WTC11 (cell line): Measurements from ENCODE around the gene TSPAN33. TPM values are rescaled to one million over a fixed set of nuclear protein-coding genes. Genes with fewer than 3 reads are reported as not detected.

Source experiments
- ATAC-seq: fragments of 200-7000 bp; cut with Tn5 transposase; 2 replicates; pipeline ENCODE4 v1.10.0; 2021; ENCODE audit warnings: mild to moderate bottlenecking, moderate library complexity
- CTCF ChIA-PET: fragments of 300-600 bp; sonication (Branson Sonifier 250); formaldehyde crosslinking; loops from one replicate; lab custom pipeline; 2021; ENCODE audit warnings: antibody characterized with exemption; lab: Charles Lee
- POLR2A ChIA-PET: fragments of 350-600 bp; sonication (Branson Sonifier 250); formaldehyde crosslinking; loops from one replicate; lab custom pipeline; 2021; ENCODE audit warnings: antibody characterized with exemption; lab: Charles Lee
- DNase-seq: peaks from one replicate; pipeline ENCODE4 v3.0.0; 2021; ENCODE audit warnings: low spot score
- H3K27ac Mint-ChIP-seq: 2 replicates; pipeline ENCODE4 v1.8.0; 2021; ENCODE audit warnings: mixed read lengths
- H3K27me3 Mint-ChIP-seq: 2 replicates; pipeline ENCODE4 v1.8.0; 2021; ENCODE audit warnings: low read depth, mild to moderate bottlenecking, moderate library complexity, mixed read lengths
- H3K36me3 Mint-ChIP-seq: 2 replicates; pipeline ENCODE4 v1.8.0; 2021; ENCODE audit warnings: mixed read lengths
- H3K4me1 Mint-ChIP-seq: 2 replicates; pipeline ENCODE4 v1.8.0; 2022; ENCODE audit warnings: mixed read lengths
- H3K4me3 Mint-ChIP-seq: 2 replicates; pipeline ENCODE4 v1.8.0; 2021; ENCODE audit warnings: mild to moderate bottlenecking, moderate library complexity, mixed read lengths
- H3K9me3 Mint-ChIP-seq: 2 replicates; pipeline ENCODE4 v1.8.0; 2021; ENCODE audit warnings: mixed read lengths
- CREM ChIP-seq: sonication (generic); formaldehyde crosslinking; IDR thresholded peaks from 2 replicates; pipeline ENCODE4 v1.8.1; 2022; ENCODE audit warnings: mild to moderate bottlenecking, missing genetic modification reagents, moderate library complexity
- ELF4 ChIP-seq: sonication (generic); formaldehyde crosslinking; IDR thresholded peaks from 2 replicates; pipeline ENCODE4 v1.8.1; 2022; ENCODE audit warnings: low read depth, mild to moderate bottlenecking, moderate library complexity, missing genetic modification reagents
- EMX1 ChIP-seq: fragments of 250-450 bp; sonication (Bioruptor Pico); IDR thresholded peaks from 2 replicates; pipeline ENCODE4 v1.8.0; 2021; ENCODE audit warnings: mild to moderate bottlenecking
- FOXP1 ChIP-seq: sonication (generic); formaldehyde crosslinking; IDR thresholded peaks from 2 replicates; pipeline ENCODE4 v1.8.0; 2022; ENCODE audit warnings: missing genetic modification reagents, mild to moderate bottlenecking, moderate library complexity, borderline replicate concordance
- JAZF1 ChIP-seq: fragments of 250-450 bp; sonication (Bioruptor Pico); IDR thresholded peaks from 2 replicates; pipeline ENCODE4 v1.9.0; 2021; ENCODE audit warnings: moderate library complexity, mild to moderate bottlenecking, inconsistent platforms
- OVOL2 ChIP-seq: fragments of 250-450 bp; sonication (Bioruptor Pico); IDR thresholded peaks from 2 replicates; pipeline ENCODE4 v1.9.0; 2021; ENCODE audit warnings: mild to moderate bottlenecking, borderline replicate concordance
- PRRX2 ChIP-seq: fragments of 250-450 bp; sonication (Bioruptor Pico); IDR thresholded peaks from 2 replicates; pipeline ENCODE4 v1.8.0; 2021; ENCODE audit warnings: mild to moderate bottlenecking
- RORB ChIP-seq: fragments of 250-450 bp; sonication (Bioruptor Pico); IDR thresholded peaks from 2 replicates; pipeline ENCODE4 v1.9.0; 2021; ENCODE audit warnings: mild to moderate bottlenecking
- SMAD3 ChIP-seq: sonication (generic); formaldehyde crosslinking; IDR thresholded peaks from 2 replicates; pipeline ENCODE4 v1.8.0; 2022; ENCODE audit warnings: missing genetic modification reagents, mild to moderate bottlenecking, borderline replicate concordance
- SP1 ChIP-seq: sonication (generic); formaldehyde crosslinking; conservative IDR thresholded peaks from 2 replicates; pipeline ENCODE4 v1.8.1; 2022; ENCODE audit warnings: missing genetic modification reagents
- TEAD1 ChIP-seq: sonication (generic); formaldehyde crosslinking; IDR thresholded peaks from 2 replicates; pipeline ENCODE4 v1.8.0; 2022; ENCODE audit warnings: mild to moderate bottlenecking, missing genetic modification reagents
- ZNF219 ChIP-seq: sonication (generic); formaldehyde crosslinking; IDR thresholded peaks from 2 replicates; pipeline ENCODE4 v1.8.0; 2023; ENCODE audit warnings: missing genetic modification reagents, mild to moderate bottlenecking, borderline replicate concordance
- ZNF232 ChIP-seq: sonication (generic); formaldehyde crosslinking; IDR thresholded peaks from 2 replicates; pipeline ENCODE4 v1.8.0; 2022; ENCODE audit warnings: mild to moderate bottlenecking, missing genetic modification reagents
- ZNF263 ChIP-seq: sonication (generic); formaldehyde crosslinking; IDR thresholded peaks from 2 replicates; pipeline ENCODE4 v1.8.1; 2022; ENCODE audit warnings: low read depth, mild to moderate bottlenecking, moderate library complexity, missing genetic modification reagents
- ZNF416 ChIP-seq: fragments of 250-450 bp; sonication (Bioruptor Pico); IDR thresholded peaks from 2 replicates; pipeline ENCODE4 v1.9.0; 2021; ENCODE audit warnings: mild to moderate bottlenecking, inconsistent platforms
- ZNF423 ChIP-seq: fragments of 250-450 bp; sonication (Bioruptor Pico); IDR thresholded peaks from 2 replicates; pipeline ENCODE4 v2.1.2; 2022; ENCODE audit warnings: mild to moderate bottlenecking, moderate library complexity
- ZNF671 ChIP-seq: fragments of 250-450 bp; sonication (Bioruptor Pico); IDR thresholded peaks from 2 replicates; pipeline ENCODE4 v1.8.0; 2021; ENCODE audit warnings: mild to moderate bottlenecking
- total RNA-seq: library from RNA; stranded (reverse); gene quantifications from 3 replicates; pipeline ENCODE4 v1.2.3, GENCODE V29; 2021
- TF ChIP-seq, protein P1 (sequence below): sonication (generic); formaldehyde crosslinking; IDR thresholded peaks from 2 replicates; pipeline ENCODE4 v1.8.0; 2022; ENCODE audit warnings: mild to moderate bottlenecking, missing genetic modification reagents
- TF ChIP-seq, protein P2 (sequence below): sonication (generic); formaldehyde crosslinking; IDR thresholded peaks from 2 replicates; pipeline ENCODE4 v1.8.0; 2023; ENCODE audit warnings: mild to moderate bottlenecking, missing genetic modification reagents
- TF ChIP-seq, protein P3 (sequence below): fragments of 250-450 bp; sonication (Bioruptor Pico); IDR thresholded peaks from 2 replicates; pipeline ENCODE4 v1.9.0; 2021; ENCODE audit warnings: mild to moderate bottlenecking, borderline replicate concordance
- TF ChIP-seq, protein P4 (sequence below): fragments of 250-450 bp; sonication (Bioruptor Pico); IDR thresholded peaks from 2 replicates; pipeline ENCODE4 v1.8.0; 2021; ENCODE audit warnings: mild to moderate bottlenecking
- TF ChIP-seq, protein P5 (sequence below): sonication (generic); formaldehyde crosslinking; IDR thresholded peaks from 2 replicates; pipeline ENCODE4 v1.8.1; 2023; ENCODE audit warnings: mild to moderate bottlenecking, moderate library complexity, missing genetic modification reagents

TSPAN33 gene
- total RNA-seq, 1 experiment from 2014 or later, result 30.0 TPM

DNA sequence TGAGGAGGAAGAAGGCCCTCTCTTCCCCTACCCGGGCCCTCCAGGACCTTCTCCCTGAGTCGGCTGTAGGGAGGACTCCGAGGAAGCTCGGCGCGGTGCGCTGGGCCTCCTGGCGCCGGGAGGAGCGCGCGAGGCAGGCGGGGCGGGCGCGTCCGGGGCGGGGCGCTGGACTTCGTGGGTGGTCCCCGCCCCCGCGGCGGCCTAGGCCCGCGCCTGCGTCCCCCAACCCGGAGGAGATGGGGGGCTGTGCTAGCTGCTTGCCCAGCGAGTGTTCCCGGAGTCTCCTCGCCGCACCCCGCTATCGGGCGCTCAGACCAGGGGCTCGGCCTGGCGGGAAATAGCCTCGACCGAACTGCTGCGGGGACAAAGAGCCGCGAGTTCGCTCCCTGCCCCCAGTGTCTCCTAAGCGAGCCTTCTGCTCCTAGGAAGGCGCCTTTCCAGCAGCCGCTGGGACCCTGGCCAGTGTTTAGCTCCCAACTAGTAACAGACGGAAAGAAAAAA is 24.7 kb downstream of the TSPAN33 start (continued):
- TF ChIP-seq ZNF263, result peak; percentile 99
- TF ChIP-seq TEAD1 (CRISPR knock-in tag), result peak; percentile 43; the same call in 1 of the 2 replicates
- TF ChIP-seq ZNF219 (CRISPR knock-in tag), result no peak
- peak; percentile 68; the same call in 1 of the 2 replicates for TF ChIP-seq SP1 (CRISPR knock-in tag)
- TF ChIP-seq FOXP1 (CRISPR knock-in tag), result peak; percentile 80; the same call in 1 of the 2 replicates
- TF ChIP-seq, protein P1, sequence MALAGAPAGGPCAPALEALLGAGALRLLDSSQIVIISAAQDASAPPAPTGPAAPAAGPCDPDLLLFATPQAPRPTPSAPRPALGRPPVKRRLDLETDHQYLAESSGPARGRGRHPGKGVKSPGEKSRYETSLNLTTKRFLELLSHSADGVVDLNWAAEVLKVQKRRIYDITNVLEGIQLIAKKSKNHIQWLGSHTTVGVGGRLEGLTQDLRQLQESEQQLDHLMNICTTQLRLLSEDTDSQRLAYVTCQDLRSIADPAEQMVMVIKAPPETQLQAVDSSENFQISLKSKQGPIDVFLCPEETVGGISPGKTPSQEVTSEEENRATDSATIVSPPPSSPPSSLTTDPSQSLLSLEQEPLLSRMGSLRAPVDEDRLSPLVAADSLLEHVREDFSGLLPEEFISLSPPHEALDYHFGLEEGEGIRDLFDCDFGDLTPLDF (CRISPR knock-in tag), result no peak
- TF ChIP-seq SMAD3 (CRISPR knock-in tag), result no peak
- TF ChIP-seq ZNF416 (CRISPR knock-in tag), result 0 out of 2 replicates have a peak, but pooled peaks have one; percentile 58
- no peak; the same call in 1 of the 2 replicates for TF ChIP-seq ELF4 (CRISPR knock-in tag)
- TF ChIP-seq, protein P2, sequence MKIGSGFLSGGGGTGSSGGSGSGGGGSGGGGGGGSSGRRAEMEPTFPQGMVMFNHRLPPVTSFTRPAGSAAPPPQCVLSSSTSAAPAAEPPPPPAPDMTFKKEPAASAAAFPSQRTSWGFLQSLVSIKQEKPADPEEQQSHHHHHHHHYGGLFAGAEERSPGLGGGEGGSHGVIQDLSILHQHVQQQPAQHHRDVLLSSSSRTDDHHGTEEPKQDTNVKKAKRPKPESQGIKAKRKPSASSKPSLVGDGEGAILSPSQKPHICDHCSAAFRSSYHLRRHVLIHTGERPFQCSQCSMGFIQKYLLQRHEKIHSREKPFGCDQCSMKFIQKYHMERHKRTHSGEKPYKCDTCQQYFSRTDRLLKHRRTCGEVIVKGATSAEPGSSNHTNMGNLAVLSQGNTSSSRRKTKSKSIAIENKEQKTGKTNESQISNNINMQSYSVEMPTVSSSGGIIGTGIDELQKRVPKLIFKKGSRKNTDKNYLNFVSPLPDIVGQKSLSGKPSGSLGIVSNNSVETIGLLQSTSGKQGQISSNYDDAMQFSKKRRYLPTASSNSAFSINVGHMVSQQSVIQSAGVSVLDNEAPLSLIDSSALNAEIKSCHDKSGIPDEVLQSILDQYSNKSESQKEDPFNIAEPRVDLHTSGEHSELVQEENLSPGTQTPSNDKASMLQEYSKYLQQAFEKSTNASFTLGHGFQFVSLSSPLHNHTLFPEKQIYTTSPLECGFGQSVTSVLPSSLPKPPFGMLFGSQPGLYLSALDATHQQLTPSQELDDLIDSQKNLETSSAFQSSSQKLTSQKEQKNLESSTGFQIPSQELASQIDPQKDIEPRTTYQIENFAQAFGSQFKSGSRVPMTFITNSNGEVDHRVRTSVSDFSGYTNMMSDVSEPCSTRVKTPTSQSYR (CRISPR knock-in tag), result peak; percentile 42; the same call in 1 of the 2 replicates
- 0 out of 2 replicates have a peak, but pooled peaks have one; percentile 49 for TF ChIP-seq CREM (CRISPR knock-in tag)
- TF ChIP-seq, protein P3, sequence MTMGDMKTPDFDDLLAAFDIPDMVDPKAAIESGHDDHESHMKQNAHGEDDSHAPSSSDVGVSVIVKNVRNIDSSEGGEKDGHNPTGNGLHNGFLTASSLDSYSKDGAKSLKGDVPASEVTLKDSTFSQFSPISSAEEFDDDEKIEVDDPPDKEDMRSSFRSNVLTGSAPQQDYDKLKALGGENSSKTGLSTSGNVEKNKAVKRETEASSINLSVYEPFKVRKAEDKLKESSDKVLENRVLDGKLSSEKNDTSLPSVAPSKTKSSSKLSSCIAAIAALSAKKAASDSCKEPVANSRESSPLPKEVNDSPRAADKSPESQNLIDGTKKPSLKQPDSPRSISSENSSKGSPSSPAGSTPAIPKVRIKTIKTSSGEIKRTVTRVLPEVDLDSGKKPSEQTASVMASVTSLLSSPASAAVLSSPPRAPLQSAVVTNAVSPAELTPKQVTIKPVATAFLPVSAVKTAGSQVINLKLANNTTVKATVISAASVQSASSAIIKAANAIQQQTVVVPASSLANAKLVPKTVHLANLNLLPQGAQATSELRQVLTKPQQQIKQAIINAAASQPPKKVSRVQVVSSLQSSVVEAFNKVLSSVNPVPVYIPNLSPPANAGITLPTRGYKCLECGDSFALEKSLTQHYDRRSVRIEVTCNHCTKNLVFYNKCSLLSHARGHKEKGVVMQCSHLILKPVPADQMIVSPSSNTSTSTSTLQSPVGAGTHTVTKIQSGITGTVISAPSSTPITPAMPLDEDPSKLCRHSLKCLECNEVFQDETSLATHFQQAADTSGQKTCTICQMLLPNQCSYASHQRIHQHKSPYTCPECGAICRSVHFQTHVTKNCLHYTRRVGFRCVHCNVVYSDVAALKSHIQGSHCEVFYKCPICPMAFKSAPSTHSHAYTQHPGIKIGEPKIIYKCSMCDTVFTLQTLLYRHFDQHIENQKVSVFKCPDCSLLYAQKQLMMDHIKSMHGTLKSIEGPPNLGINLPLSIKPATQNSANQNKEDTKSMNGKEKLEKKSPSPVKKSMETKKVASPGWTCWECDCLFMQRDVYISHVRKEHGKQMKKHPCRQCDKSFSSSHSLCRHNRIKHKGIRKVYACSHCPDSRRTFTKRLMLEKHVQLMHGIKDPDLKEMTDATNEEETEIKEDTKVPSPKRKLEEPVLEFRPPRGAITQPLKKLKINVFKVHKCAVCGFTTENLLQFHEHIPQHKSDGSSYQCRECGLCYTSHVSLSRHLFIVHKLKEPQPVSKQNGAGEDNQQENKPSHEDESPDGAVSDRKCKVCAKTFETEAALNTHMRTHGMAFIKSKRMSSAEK (CRISPR knock-in tag), result no peak
- TF ChIP-seq PRRX2 (CRISPR knock-in tag), result no peak; the same call in 1 of the 2 replicates

DNA sequence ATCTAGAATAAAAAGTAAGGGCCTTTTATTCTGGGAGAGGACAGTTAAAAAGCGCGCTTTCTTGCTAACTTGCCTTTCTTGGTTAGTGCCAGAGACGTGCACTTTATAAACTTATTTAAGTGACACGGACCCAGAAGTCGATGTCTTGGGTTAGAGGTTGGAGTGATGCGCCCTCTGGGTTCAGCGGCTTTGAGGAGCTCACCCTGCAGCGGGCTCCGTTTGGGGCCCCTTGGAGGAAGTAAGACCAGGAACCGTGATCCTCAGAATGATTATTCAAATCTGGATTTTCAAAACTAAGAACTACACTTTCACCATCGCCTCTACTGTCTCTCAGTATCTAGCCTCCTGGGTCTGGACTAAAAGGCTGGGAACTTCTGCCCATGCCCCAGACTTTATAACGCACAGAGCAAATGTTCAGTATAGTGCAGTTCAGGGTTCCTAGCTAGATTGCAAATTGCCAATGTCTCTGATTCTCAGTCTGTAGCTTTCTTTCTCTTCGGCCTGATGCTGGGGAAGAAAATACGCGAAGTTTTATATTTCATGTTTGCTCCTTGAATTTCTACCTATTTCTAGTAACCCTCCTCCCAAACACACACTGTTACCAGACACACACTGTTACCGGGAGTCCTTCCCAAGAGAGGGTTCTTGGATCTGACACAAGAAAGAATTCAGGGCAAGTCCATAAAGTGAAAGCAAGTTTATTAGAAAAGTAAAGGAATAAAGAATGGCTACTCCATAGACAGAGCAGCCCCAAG is 25.4 kb downstream of the TSPAN33 start:
- Mint-ChIP-seq H3K9me3 (peaks cover 4% of the 10 kb centered on the region), H3K27ac (peak overlapping the region; percentile 89), H3K36me3 (peaks cover 19% of the 10 kb centered on the region), H3K4me3 (peak overlapping the region; percentile 77), H3K27me3 (no peaks in the 10 kb centered on the region; the same call in none of the 2 replicates), H3K4me1 (peaks cover 39% of the 10 kb centered on the region)
- ChIA-PET POLR2A (interaction anchor here (0.6 to 3.2 kb wide), 7 partner anchors 19 to 264 kb away, joined by 3 to 27 read pairs (median 5); partner anchors contain the start of genes AHCYL2, SMO and STRIP2), CTCF (interaction anchor here (0.8 to 4.1 kb wide), 10 partner anchors 19 to 743 kb away, joined by 3 to 37 read pairs (median 4); partner anchors contain the start of genes SMO and TNPO3)
- DNase-seq (peak; percentile 30), ATAC-seq (peak; percentile 35)
- TF ChIP-seq, protein P4, sequence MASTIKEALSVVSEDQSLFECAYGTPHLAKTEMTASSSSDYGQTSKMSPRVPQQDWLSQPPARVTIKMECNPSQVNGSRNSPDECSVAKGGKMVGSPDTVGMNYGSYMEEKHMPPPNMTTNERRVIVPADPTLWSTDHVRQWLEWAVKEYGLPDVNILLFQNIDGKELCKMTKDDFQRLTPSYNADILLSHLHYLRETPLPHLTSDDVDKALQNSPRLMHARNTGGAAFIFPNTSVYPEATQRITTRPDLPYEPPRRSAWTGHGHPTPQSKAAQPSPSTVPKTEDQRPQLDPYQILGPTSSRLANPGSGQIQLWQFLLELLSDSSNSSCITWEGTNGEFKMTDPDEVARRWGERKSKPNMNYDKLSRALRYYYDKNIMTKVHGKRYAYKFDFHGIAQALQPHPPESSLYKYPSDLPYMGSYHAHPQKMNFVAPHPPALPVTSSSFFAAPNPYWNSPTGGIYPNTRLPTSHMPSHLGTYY (CRISPR knock-in tag), result no peak
- TF ChIP-seq, protein P5, sequence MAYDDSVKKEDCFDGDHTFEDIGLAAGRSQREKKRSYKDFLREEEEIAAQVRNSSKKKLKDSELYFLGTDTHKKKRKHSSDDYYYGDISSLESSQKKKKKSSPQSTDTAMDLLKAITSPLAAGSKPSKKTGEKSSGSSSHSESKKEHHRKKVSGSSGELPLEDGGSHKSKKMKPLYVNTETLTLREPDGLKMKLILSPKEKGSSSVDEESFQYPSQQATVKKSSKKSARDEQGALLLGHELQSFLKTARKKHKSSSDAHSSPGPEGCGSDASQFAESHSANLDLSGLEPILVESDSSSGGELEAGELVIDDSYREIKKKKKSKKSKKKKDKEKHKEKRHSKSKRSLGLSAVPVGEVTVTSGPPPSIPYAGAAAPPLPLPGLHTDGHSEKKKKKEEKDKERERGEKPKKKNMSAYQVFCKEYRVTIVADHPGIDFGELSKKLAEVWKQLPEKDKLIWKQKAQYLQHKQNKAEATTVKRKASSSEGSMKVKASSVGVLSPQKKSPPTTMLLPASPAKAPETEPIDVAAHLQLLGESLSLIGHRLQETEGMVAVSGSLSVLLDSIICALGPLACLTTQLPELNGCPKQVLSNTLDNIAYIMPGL (CRISPR knock-in tag), result peak; percentile 7; the same call in 1 of the 2 replicates
- TF ChIP-seq, protein P1 (CRISPR knock-in tag), result no peak
- no peak for TF ChIP-seq ZNF423 (CRISPR knock-in tag)
- TF ChIP-seq RORB (CRISPR knock-in tag), result no peak
- no peak for TF ChIP-seq ZNF232 (CRISPR knock-in tag)
- TF ChIP-seq EMX1 (CRISPR knock-in tag), result peak; percentile 75; the same call in 1 of the 2 replicates
- no peak; the same call in none of the 2 replicates for TF ChIP-seq PRRX2 (CRISPR knock-in tag)
- TF ChIP-seq JAZF1 (CRISPR knock-in tag), result no peak
- no peak for TF ChIP-seq OVOL2 (CRISPR knock-in tag)
- TF ChIP-seq ZNF671 (CRISPR knock-in tag), result 0 out of 2 replicates have a peak, but pooled peaks have one; percentile 18
